Lower leg skin (tissue), 4 donors: ENCODE data around the gene SNU13. TPM values are rescaled to one million over a fixed set of nuclear protein-coding genes. Genes with fewer than 3 reads are reported as not detected.
"Not testable (repeated sequence)": the region's sequence is repeated elsewhere in the genome, so short reads cannot be mapped to it uniquely, and the experiment has no call there.

Experiments used
- DNase-seq, 2 donors: peaks; one replicate each; pipeline ENCODE4 v3.0.0-alpha.2; 2019; ENCODE audit warnings: low spot score in 2 of 2
- H3K4me3 ChIP-seq: fragments of 200-600 bp; sonication (generic); 2 replicates; pipeline ENCODE4 v1.5.1; 2017; ENCODE audit warnings: mild to moderate bottlenecking, low read depth; ENCODE audit not compliant: poor library complexity, severe bottlenecking
- CTCF ChIP-seq, 3 donors: fragments of 450-650 bp; IDR thresholded peaks; one replicate each; pipeline ENCODE4 v1.5.1; 2016; ENCODE audit warnings: antibody characterized with exemption in 3 of 3, mild to moderate bottlenecking in 3 of 3, moderate library complexity in 2 of 3
- POLR2A ChIP-seq, 2 donors: fragments of 450-650 bp; IDR thresholded peaks; one replicate each; pipeline ENCODE4 v1.6.1; 2016 to 2017; ENCODE audit warnings: antibody characterized with exemption in 2 of 2, mild to moderate bottlenecking in 1 of 2, moderate library complexity in 1 of 2
- WGBS, 2 donors: methylation state at CpG; one replicate each; pipeline ENCODE4 v1.1.5; 2018; 5-methylcytosine and 5-hydroxymethylcytosine counted together
- intact Hi-C: fragments of 100-400 bp; cut with DNase I; formaldehyde crosslinking; loops from one replicate; pipeline ENCODE4 v1.15.0; 2023; ENCODE audit warnings: low total_unique reads
- total RNA-seq, 4 donors: library from RNA; depleted of rRNA; stranded (reverse); fragments of >200 nt; gene quantifications; one replicate each; pipeline ENCODE4 v1.1.0, GENCODE V29; 2016

SNU13 gene
- total RNA-seq: 100 to 1,000 TPM; 103 to 127 (median 116) TPM

GRCh38 chr22:41688365-41689211 is at the start of gene SNU13:
TSS of gene SNU13 (minus strand) at chr22:41688867. CDS start at chr22:41688796, 71 bp downstream.
- peak; percentile 90 to 98 for DNase-seq
- TF ChIP-seq POLR2A (IDR thresholded peaks at IDR 0.05): peak in 1 of 2 donors; percentile 5
- no peak for TF ChIP-seq CTCF (IDR thresholded peaks at IDR 0.05)
- intact Hi-C loops: no loop called here
- peak within 1 kb of the TSS; percentile 85 for H3K4me3 ChIP-seq
- WGBS, 2 donors: 0 to 1% methylated on average over 51 to 62 of the region's 62 CpGs

GRCh38 chr22:41733241-41733640 is 44.6 kb upstream of the SNU13 start:
- DNase-seq, H3K4me3 ChIP-seq, intact Hi-C loops: not testable (repeated sequence)
- WGBS, 2 donors: 96 to 97% methylated on average over 4 of the region's 4 CpGs

- no peak for DNase-seq
- WGBS, 2 donors: 90 to 93% methylated on average over 7 of the region's 7 CpGs
- intact Hi-C loops: no loop called here
- no peak overlapping the region for H3K4me3 ChIP-seq
- TF ChIP-seq POLR2A (IDR thresholded peaks at IDR 0.05) (no peak), CTCF (IDR thresholded peaks at IDR 0.05) (no peak)
Observed at GRCh38 chr22:41732096-41732772, 43.6 kb upstream of the SNU13 start.

GRCh38 chr22:41731609-41732008 is 42.9 kb upstream of the SNU13 start:
- TF ChIP-seq POLR2A (IDR thresholded peaks at IDR 0.05): no peak
- TF ChIP-seq CTCF (IDR thresholded peaks at IDR 0.05): no peak
- 82 to 91% methylated on average over 2 of the region's 2 CpGs for WGBS, 2 donors
- DNase-seq: no peak
- H3K4me3 ChIP-seq: no peak overlapping the region
- intact Hi-C loops: no loop called here

- no peak overlapping the region for H3K4me3 ChIP-seq
- no peak for DNase-seq
- intact Hi-C loops: no loop called here
- TF ChIP-seq CTCF (IDR thresholded peaks at IDR 0.05): no peak
- TF ChIP-seq POLR2A (IDR thresholded peaks at IDR 0.05): no peak
- WGBS, 2 donors: 82 to 86% methylated on average over 9 of the region's 9 CpGs
Observed at GRCh38 chr22:41725510-41726110, 36.9 kb upstream of the SNU13 start.

GRCh38 chr22:41722496-41722895 is 33.8 kb upstream of the SNU13 start:
- 25 to 50% methylated on average over 1 of the region's 1 CpG for WGBS, 2 donors
- no peak overlapping the region for H3K4me3 ChIP-seq
- no peak for DNase-seq
- TF ChIP-seq POLR2A (IDR thresholded peaks at IDR 0.05) (no peak), CTCF (IDR thresholded peaks at IDR 0.05) (no peak)
- intact Hi-C loops: no loop called here
